ENCODE data around the gene MIGA2.

GRCh38 chr9:129012343-129012742, 24.1 kb upstream of the MIGA2 start:
- no peak for TF ChIP-seq CTCF (IDR thresholded peaks at IDR 0.05)
- no peak for TF ChIP-seq POLR2A (IDR thresholded peaks at IDR 0.05)
